HG03045 (cell line): ENCODE measurements around the gene FALEC.

Experiments
- ATAC-seq: cut with Tn5 transposase; IDR thresholded peaks from one replicate; pipeline ENCODE4 v1.9.1; 2021; ENCODE audit warnings: mild to moderate bottlenecking, moderate library complexity; ENCODE audit not compliant: unreplicated experiment

Gene FALEC

DNA sequence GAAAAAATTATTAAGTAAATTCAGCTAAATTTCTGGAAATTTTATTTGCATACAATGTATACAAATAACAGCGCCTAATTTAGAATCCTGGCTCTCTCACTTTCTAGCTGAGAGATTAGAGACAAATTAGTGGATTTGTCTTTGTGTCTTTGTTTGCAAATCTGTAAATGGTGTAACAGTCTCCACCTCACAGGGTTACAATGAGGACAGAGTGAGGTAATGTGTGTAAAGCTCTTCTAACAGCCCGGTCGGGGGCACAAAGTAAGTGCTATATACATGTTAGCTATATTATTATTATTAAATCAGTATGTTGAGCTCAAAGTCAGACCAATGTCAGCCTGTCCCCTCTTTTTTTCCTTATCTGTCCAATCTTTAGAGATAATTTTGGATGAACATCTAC lies 28.7 kb downstream of the FALEC start:
- ATAC-seq = no peak

DNA sequence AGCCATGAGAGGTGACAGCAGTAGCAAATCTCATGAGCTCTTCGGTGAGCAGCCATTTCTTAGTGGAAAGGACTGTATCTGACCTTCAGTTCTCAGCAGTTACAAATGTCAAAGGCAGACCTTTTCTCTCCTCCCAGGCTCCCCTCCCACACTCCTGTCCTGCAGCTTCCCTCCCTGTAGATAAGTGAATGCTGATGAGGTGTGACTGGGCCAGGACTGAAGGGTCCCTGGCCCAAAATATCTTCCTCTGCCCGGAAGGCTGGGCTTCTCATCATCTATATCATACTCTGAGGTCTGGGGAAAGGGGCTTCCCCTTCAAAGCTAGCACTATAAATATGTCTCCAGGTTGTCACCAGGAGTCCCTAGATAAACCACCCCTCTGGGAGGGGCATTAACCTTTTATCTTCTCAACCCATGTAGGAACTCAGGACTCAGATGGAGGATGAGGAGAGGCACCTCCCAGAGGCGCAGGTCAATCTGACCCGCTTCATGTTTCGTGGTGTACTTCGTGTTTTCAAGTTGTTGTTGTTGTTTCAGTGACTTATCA lies 30.0 kb downstream of the FALEC start:
- no peak for ATAC-seq

DNA sequence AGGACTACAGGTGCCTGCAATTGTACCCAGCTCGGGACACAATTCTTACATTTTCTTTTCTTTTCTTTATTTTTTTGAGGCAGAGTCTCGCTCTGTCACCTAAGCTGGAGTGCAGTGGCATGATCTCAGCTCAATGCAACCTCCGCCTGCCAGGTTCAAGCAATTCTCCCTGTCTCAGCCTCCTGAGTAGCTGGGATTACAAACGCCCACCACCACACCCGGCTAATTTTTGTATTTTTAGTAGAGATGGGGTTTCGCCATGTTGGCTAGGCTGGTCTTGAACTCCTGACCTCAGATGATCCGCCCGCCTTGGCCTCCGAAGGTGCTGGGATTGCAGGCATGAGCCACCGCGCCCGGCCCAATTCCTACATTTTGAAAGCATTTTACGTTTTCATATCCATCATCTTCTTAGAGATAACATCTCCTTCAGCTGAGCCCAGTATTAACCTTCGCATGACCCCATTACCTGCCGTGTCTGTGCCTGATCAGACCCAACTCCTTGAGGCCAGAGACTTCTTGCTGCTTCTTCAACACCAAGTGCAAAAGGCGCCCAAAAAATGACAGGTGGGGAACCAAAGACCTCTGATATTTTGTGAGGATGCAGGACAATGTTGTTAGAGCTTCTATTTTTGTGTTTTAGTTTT lies 30.9 kb downstream of the FALEC start:
- ATAC-seq = no peak

DNA sequence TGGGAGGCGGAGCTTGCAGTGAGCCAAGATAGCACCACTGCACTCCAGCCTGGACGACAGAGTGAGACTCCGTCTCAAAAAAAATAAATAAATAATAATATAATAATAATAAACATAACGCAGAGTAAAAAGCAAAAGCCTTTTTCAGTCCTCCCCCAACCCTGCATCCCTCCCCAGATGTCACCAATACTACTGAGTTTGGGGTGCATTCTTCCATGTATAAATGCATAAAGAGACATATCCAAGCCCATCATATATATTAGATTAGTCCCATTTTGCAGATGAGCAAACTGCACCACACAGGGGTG lies 32.7 kb downstream of the FALEC start:
- no peak for ATAC-seq

DNA sequence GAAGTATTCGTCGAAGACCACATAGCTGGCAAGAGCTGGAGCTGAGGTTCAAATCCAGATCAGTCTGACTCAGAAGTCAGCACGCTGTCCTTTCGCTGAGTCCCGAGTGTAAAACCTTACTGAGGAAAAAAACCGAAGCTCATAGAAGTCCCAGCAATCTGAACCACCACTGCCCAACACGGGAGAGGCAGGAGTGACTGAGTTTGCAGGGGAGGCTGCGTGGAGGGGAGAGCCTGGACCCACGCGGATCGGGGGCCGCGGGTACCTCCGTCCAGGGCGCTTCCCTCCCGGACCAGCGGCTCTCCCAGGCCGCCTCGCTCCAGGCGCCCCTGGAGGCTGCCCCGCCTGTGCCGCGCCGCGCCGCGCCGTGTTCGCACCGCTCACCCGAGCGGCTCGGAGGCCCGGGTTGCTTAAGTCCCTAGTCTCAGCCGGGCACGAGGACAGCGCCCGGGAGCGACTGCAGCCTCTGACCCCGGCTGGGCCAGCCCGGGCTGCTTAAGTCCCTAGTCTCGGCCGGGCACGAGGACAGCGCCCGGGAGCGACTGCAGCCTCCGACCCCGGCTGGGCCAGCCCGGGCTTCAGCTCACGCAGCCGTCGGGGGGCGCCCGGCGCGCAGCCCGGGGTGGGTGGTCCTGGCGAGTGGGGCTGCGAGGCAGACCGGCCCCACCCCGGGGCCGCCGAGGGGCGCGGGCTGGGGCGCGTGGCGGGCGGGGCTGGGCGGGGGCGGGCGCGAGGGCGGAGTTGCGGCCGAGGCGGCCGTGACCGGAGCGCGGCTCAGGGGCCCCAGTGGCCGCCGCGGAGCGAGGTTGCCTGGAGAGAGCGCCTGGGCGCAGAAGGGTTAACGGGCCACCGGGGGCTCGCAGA lies 33.3 kb downstream of the FALEC start, which contains the start of gene ADAMTSL4:
Gene ADAMTSL4, plus strand, starts transcription at position 777 of the 864 bp plus-strand sequence. CDS start 2,881 bp downstream, outside the sequence.
- ATAC-seq = peak; percentile 40

DNA sequence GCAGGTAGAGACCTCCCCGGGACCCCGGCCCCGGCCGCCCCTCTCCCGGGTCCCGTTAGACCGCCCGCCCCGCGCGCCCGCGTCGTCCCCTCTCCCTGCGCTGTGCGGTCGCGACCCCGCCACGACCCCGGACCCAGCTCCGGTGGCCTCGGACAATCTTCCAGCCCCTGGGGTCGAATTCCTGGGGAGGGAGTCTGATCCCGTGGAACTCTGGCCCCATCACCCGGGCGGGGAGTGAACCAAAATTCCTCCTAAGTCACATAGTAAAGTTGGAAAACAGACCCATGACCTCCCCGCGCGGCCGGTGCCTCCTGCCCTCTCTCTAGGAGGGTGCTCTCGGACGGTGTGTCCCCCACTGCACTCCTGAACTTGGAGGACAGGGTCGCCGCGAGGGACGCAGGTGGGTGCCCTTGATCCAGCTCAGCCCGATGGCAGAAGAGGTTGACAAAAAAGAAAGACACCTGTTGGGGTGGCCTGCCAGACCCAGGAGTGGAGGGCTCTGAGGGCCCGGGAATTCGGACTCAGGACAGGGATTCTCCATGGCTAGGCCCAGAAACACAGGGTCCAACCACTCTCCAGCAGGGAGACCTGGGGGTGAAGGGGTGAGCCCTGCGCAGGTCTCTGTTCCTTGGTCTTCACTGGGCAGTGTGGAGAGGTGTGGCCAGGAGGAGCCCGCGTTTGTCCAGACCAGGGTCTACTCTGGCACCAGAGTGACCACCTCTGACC lies 34.1 kb downstream of the FALEC start:
- ATAC-seq = no peak

DNA sequence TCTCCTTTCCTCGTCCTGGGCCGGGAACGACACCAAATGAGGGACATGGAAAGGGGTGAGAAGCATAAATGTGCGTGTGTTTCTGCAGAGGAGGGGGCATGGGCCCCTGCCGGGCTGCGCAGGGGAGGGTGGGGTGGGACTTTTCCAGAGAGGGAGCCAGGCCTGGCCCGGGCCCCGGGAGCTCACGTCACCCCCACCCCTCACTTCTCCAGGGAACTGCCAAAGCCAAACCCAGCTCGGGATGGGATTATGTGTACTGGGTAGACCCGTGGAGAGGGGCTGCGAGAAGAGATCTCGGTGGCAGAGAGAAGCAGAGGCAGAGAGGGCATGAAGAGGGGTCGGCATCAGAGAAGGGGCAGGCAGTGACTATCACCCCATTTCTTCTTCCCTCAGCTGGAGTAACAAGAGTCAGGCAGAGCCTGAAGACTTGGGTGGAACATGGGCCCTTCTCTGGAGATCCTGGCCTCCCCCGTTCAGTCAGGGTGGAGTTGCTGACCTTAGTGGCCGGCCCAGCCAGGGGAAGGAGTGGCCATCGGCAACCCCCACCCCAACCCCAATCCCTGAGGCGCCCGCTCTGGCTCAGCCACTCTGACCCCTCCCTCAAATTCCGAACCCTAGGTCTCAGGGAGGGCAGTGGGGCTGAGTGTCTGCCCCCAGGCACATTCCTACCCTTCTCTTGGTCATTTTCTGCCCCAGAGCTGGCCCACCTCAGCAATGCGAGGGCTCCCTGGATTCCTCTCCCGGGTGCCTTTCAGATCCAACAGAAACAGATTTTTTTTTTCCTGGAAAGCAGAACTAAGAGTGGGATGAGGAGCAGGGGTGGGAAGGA lies 34.9 kb downstream of the FALEC start:
- no peak for ATAC-seq

DNA sequence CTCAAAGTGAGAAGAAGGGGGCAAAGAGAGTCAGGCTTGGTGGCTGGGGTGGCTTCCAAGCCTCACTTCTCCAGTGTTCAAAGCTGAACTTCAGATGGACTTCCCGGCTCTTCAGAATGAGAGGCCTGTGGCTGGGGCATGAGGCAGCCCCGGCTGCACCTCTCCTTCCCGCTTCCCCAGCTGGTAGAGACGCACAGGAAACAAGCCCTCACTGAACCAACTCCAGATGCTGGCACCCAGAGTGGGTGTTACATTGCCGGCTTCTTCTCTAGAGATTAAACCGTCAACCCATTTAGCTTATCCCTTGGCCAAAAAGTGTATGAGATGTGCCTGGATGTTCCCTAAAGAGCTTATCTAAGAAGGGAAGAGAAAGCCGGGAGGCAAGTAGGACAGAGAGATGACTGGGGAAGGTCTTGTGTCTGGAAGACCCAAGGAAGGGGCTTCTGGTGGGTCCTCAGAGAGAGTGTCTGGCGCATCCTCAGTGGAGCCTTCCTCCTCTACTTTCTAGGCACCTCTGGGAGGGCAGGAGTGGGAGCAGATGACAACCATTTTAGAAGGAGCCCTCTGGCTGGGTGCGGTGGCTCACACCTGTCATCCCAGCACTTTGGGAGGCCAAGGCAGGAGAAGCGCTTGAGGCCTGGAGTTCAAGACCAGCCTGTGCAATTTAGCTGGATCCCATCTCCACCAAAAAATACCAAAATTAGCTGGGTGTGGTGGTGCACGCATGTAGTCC lies 35.7 kb downstream of the FALEC start:
- no peak for ATAC-seq

DNA sequence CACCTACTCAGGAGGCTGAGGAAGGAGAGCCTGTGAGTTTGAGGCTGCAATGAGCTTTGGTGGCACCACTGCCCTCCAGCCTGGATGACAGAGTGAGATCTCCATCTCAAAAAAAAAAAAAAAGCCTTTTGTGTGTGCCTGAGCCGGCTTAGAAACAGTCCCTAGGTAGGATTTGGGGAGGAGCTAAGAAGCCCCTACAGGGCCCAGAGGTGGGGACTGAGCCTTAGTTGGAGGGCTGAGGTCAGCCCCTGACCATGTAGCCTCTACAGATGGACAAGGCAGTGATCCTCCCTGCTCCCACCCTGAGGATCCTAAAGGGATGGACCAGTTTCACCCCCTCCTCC lies 36.2 kb downstream of the FALEC start:
- no peak for ATAC-seq

DNA sequence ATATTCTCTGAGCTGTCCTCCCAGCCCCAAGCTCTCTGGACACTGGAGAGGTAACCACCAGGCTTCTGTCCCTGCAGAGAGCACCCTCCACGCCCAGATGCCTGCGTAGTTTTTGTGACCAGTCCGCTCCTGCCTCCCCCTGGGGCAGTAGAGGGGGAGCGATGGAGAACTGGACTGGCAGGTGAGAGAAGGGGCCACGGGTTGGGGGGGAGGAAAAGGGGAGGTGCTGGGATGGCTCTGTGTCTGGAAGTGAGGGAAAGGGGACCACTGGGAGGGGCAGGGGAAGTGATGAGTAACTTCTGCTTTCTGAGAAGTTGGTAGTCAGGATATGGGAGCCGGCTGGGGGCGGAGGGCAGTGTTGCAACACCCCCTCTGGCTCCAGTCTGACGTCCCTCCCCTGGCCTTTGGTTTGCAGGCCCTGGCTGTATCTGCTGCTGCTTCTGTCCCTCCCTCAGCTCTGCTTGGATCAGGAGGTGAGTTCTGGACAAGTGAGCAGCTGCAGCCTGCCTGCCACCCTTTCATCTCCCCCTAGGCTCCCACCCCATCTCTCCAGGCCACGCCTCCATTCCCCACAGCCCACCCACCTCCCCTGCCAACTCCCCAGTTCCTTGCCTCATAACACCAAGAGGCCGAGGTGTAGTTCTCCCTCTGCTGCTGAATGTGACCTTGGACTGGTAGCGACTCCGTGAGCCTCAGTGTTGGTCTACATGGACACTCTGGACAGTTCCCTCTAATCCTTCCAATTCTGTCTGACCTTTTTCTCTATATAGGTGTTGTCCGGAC lies 36.8 kb downstream of the FALEC start:
- ATAC-seq = no peak

DNA sequence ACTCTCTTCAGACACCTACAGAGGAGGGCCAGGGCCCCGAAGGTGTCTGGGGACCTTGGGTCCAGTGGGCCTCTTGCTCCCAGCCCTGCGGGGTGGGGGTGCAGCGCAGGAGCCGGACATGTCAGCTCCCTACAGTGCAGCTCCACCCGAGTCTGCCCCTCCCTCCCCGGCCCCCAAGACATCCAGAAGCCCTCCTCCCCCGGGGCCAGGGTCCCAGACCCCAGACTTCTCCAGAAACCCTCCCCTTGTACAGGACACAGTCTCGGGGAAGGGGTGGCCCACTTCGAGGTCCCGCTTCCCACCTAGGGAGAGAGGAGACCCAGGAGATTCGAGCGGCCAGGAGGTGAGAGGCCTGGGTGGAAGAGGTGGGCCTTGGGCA lies 37.3 kb downstream of the FALEC start:
- no peak for ATAC-seq

DNA sequence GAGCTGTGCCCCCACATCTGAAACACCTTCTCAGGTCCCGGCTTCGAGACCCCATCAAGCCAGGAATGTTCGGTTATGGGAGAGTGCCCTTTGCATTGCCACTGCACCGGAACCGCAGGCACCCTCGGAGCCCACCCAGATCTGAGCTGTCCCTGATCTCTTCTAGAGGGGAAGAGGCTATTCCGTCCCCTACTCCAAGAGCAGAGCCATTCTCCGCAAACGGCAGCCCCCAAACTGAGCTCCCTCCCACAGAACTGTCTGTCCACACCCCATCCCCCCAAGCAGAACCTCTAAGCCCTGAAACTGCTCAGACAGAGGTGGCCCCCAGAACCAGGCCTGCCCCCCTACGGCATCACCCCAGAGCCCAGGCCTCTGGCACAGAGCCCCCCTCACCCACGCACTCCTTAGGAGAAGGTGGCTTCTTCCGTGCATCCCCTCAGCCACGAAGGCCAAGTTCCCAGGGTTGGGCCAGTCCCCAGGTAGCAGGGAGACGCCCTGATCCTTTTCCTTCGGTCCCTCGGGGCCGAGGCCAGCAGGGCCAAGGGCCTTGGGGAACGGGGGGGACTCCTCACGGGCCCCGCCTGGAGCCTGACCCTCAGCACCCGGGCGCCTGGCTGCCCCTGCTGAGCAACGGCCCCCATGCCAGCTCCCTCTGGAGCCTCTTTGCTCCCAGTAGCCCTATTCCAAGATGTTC lies 38.0 kb downstream of the FALEC start:
- no peak for ATAC-seq

DNA sequence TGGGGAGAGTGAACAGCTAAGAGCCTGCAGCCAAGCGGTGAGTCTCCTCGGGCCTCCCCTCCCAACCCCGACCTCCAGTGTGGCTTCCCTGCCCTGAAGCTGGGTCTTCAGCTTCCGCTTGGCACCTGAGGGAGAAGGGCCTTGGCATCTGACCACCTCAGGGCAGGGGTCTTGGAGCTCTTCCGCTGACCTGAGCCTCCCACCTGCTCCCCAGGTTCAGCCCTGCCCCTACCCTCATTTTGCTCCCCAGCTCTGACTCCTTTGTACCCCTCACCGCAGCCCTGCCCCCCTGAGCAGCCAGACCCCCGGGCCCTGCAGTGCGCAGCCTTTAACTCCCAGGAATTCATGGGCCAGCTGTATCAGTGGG lies 38.5 kb downstream of the FALEC start:
- no peak for ATAC-seq

DNA sequence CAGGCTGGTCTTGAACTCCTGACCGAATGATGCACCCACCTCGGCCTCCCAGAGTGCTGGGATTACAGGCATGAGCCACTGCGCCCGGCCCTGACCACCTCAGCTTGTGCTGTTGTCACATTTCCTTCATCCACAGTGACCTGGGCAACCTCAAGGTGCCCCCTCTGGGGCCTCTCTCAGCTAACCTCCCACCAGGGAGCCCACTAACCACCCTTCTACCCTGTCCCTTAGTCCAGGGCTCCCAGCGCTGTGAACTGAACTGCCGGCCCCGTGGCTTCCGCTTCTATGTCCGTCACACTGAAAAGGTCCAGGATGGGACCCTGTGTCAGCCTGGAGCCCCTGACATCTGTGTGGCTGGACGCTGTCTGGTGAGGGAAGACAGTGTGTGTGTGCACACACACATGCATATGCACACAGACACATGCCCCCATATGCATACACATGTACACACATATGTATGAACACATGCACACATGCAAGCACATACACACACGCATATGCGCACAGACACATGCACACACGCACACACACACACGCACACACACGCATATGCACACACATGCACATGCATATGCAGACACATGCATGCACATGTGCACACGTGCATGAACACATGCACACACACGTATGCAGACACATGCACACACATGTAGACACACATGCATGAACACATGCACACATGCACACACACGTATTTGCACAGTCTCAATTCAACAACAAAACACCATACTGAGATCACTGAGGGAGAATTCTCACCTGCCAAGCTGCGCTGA lies 39.8 kb downstream of the FALEC start:
- ATAC-seq = no peak

DNA sequence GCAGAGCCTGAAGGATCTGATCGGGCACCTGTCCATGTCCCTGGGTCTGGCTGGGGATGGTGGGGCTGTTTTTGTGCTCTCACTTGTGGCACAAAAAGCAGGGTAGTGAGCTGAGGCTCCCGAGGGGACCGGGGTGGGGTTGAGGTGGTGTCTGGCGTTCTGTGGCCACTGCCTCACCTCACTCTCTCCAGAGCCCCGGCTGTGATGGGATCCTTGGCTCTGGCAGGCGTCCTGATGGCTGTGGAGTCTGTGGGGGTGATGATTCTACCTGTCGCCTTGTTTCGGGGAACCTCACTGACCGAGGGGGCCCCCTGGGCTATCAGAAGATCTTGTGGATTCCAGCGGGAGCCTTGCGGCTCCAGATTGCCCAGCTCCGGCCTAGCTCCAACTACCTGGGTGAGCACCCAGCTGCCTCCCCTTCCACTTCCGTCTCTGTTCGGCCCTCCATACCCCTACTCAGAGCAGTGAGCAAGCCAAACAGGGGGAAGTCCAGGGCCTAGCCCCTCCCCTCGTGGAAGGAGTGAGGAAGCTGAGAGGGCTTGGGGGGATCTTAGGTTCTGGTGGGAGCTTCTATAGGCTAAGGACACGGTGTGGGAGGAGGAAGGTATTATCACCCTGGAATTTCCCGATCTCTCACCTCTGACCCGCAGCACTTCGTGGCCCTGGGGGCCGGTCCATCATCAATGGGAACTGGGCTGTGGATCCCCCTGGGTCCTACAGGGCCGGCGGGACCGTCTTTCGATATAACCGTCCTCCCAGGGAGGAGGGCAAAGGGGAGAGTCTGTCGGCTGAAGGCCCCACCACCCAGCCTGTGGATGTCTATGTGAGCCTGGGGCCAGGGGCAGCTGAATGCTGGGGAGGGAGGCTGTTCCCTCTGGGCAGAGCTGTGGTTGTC lies 40.7 kb downstream of the FALEC start:
- no peak for ATAC-seq

DNA sequence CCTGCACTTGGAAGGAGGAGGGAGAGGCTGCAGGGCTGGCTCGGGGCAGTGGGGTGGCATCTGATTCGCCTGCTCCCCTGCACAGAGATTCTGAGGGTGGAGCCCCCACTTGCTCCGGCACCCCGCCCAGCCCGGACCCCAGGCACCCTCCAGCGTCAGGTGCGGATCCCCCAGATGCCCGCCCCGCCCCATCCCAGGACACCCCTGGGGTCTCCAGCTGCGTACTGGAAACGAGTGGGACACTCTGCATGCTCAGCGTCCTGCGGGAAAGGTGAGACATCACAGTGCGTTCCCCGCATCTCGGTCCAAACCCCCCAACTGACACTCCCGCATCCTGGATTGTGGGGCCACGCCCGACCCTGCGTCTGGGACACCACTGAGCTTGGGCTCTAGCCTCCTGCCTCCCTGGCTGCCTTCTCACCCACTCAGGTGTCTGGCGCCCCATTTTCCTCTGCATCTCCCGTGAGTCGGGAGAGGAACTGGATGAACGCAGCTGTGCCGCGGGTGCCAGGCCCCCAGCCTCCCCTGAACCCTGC lies 41.6 kb downstream of the FALEC start:
- ATAC-seq = no peak

DNA sequence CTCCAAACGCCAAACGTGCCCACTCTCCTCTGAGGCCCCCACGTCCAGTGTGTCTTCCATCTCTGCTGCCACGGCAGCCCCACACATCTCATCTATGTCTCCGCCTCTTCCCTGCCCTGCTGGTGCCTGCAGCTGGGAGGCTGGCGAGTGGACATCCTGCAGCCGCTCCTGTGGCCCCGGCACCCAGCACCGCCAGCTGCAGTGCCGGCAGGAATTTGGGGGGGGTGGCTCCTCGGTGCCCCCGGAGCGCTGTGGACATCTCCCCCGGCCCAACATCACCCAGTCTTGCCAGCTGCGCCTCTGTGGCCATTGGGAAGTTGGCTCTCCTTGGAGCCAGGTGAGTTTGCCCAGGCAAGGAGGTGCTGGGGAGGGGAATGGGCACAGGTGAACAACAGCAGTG lies 42.3 kb downstream of the FALEC start:
- ATAC-seq = no peak
